NCI-H774 (cell line): ENCODE data around the gene CLCN1.
A peak's percentile ranks its signal among the peaks of the same experiment; 100 is the strongest.

Experiments
- DNase-seq: peaks from one replicate; lab custom pipeline; 2025; lab: John Stamatoyannopoulos, UW

Gene CLCN1

GRCh38 chr7:143367972-143368371 lies 52.1 kb downstream of the CLCN1 start:
- DNase-seq: no peak

DNA sequence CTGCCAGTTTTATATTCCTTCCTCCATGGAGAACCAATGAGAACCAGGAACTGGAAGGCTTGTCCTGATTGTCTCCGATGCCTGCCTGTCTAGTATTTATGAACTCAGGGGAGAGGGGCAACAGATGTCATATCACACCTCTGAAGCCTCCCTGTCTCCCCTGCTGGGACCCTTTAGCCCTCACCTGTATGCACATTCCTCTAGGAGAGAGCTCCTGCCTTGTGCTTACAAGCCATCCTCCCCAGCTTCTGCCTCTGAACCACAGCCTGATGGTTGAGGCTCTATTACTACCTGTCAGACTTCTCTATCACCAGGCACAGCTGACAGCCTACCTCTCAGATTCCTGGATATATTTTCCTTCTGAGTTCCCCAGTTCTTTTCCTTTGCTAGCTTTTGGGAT lies 52.5 kb downstream of the CLCN1 start:
- no peak for DNase-seq

GRCh38 chr7:143369678-143370651 lies 54.1 kb downstream of the CLCN1 start:
- DNase-seq: no peak

- no peak for DNase-seq
Measured at GRCh38 chr7:143372070-143372469, 56.2 kb downstream of the CLCN1 start.

- no peak for DNase-seq
Measured at GRCh38 chr7:143373255-143373794, 57.4 kb downstream of the CLCN1 start.

- no peak for DNase-seq
Measured at GRCh38 chr7:143374561-143374960, 58.6 kb downstream of the CLCN1 start.

- no peak for DNase-seq
Measured at GRCh38 chr7:143375298-143376034, 59.6 kb downstream of the CLCN1 start.

- DNase-seq: no peak
Measured at GRCh38 chr7:143376396-143376795, 60.5 kb downstream of the CLCN1 start.

- no peak for DNase-seq
Measured at GRCh38 chr7:143379611-143380259, 63.8 kb downstream of the CLCN1 start.

- DNase-seq: peak; percentile 23
Measured at GRCh38 chr7:143380260-143380645, 64.3 kb downstream of the CLCN1 start.

DNA sequence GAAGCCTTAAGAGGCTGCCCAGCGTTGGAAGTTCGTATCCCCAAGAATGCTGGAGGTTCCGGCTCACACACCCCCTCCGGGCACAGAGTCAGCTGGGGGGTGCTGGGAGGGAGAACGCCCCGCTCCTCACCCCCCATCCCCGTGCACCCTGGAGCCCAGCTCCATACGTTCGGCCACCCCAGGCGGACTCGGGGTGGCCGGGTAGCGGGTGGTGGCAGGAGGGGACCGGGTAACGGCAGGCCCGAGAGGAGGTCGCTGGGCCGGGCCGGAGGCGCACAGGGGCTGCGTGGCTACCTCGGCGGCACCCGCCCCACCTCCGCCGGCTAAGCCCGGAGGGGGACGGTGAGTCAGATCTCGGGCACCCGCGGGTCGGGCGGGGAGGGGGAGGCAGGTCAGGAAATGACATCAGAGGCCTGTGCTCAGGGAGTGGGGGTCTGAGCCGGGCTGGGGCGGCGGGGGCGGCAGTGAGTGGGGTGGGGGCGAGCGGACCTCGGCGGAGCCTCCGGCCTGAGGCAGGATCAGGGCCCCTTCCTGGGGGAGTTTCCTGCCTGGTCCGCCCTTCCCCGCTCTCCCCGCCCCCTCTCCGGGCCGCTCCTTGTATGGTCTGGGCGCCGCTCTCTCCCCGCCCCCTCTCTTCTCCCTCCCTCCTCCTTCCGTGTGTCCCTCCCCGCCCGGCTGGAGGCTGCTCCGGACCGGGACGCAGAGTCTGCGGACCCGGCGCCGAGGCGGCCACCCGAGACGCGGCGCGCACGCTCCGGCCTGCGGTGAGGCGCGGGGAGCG lies 64.9 kb downstream of the CLCN1 start, which contains the start of gene ZYX:
ZYX (plus strand) TSS at position 700 of the 781 bp plus-strand sequence. CDS start 227 bp downstream, outside the sequence.
- peak; percentile 59 for DNase-seq

DNA sequence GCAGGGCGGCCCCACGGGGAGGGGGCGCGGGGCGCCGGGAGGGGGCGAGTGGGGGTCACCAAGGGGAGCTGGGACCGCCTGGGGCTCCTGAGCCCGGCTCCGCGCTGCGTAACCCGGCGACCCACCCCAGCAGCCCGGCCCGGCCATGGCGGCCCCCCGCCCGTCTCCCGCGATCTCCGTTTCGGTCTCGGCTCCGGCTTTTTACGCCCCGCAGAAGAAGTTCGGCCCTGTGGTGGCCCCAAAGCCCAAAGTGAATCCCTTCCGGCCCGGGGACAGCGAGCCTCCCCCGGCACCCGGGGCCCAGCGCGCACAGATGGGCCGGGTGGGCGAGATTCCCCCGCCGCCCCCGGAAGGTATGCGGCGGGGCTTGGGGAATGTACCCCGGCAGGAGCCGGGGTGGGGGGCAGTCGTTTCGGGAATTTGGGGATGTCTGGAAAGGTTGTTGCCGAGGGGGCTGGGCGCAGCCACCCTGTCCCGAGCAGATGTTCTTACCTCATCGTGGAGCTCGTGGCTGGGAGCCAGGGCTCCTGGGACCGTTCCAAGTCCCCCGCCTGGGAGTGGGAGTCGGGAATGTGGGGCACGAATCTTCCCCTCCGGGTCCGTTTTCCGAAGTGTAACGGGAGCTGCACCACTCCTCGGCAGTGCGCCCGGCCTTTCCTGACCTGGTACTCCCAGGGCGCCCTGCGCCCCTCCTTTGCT lies 65.7 kb downstream of the CLCN1 start:
- no peak for DNase-seq

DNA sequence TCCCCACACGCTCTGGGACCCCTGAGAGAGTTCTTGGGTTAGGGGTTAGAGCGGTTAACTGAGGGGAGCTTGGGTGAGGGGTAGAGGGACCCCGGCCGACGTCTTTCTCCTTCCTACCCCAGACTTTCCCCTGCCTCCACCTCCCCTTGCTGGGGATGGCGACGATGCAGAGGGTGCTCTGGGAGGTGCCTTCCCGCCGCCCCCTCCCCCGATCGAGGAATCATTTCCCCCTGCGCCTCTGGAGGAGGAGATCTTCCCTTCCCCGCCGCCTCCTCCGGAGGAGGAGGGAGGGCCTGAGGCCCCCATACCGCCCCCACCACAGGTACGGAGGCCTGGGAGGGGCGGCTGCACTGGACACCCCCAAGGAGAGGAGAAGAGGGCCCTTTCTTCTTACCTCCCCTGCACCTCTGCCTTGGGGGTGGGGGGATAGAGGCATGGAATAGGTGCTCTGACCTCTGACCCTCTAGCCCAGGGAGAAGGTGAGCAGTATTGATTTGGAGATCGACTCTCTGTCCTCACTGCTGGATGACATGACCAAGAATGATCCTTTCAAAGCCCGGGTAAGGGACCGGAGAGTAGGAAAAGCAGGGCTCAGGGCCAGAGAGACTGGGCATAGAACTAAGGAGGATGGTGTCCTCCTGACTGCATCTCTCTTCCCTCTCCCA lies 66.3 kb downstream of the CLCN1 start:
- no peak for DNase-seq

DNA sequence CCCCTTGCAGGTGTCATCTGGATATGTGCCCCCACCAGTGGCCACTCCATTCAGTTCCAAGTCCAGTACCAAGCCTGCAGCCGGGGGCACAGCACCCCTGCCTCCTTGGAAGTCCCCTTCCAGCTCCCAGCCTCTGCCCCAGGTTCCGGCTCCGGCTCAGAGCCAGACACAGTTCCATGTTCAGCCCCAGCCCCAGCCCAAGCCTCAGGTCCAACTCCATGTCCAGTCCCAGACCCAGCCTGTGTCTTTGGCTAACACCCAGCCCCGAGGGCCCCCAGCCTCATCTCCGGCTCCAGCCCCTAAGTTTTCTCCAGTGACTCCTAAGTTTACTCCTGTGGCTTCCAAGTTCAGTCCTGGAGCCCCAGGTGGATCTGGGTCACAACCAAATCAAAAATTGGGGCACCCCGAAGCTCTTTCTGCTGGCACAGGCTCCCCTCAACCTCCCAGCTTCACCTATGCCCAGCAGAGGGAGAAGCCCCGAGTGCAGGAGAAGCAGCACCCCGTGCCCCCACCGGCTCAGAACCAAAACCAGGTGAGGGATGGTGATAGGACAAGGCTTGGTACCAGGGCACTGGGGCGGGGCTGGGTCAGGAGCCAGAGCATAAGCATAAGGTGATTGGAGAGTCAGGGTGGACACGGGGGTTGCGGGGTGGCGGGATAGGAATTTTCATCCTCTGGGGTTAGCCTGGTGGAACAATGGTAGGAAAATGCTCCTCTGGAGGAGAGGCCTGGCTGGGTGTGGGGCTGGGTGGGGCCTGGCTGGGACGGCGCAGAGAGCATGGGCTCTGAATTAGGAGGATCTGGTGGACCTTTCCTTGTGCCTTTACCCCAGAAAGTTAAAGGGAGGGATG lies 67.1 kb downstream of the CLCN1 start:
- no peak for DNase-seq

GRCh38 chr7:143383642-143383957 lies 67.7 kb downstream of the CLCN1 start:
- no peak for DNase-seq

GRCh38 chr7:143384148-143384547 lies 68.2 kb downstream of the CLCN1 start:
- no peak for DNase-seq

DNA sequence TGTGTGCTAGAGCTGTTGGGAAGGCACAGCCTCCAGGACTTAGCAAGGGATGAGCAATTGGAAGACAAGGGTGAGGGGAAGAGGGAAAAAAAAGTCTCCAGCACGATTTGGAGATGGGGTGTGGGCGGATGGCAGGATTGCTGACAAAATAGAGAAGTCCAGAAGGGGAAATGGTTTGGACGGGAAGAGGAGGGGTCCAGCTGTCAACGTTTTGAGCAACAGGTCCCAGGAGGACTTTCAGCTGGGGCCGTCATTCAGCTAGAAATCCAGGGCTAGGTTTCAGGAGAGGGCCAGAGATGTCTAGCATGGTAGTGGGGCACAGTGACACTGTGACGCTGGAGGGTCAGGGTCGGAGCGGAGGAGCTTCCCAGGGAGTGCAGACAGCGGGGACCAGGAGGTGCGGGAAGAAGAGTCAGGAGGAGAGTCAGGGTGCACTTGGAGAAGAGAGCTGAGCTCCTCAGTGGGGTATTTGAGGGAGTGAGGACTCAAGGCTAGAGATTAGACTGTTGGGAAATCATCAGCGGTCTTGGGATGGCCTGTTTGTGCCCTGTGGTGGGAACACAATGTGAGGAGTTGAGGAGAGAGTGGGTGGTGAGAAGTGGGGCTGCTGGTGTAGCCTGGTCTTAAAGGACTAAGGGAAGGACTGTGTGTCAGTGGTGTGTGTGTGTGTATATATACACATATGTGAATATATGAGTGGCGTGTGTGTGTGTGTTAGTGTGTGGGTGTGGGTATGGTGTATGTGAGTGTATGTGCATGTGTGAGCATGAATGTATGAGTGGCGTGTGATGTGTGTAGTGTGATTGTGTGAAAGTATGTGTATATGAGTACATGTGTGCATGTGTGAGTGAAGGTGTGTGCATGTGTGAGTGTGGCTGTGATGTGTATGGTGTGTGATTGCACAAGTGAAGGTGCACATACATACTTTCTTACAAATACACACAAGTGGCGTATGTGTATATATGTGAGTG lies 69.0 kb downstream of the CLCN1 start:
- DNase-seq: no peak
